Adrenal gland (tissue), 12 donors: ENCODE measurements around the gene TAS2R5. TPM values are rescaled to one million over a fixed set of nuclear protein-coding genes. Genes with fewer than 3 reads are reported as not detected.
"Not testable (repeated sequence)": the region's sequence is repeated elsewhere in the genome, so short reads cannot be mapped to it uniquely, and the experiment has no call there.

ENCODE experiments used
- DNase-seq, 7 donors: peaks; one replicate each; pipeline ENCODE4 v3.0.0-alpha.2; 2019 to 2020
- H3K27ac ChIP-seq, 5 donors: fragments of 200-600 bp; sonication (generic) in 4 of 5; 1 replicate in 3 of 5; 2 replicates in 2 of 5; pipeline versions ENCODE4 v1.5.1 to v1.8.0; 2016 to 2020; ENCODE audit warnings: mild to moderate bottlenecking in 1 of 5
- H3K27me3 ChIP-seq: fragments of 200-600 bp; 2 replicates; pipeline ENCODE4 v1.8.0; 2021
- H3K36me3 ChIP-seq, 2 donors: fragments of 200-600 bp; replicated peaks in 1 of 2; 1 replicate in 1 of 2; 2 replicates in 1 of 2; pipeline versions ENCODE4 v1.5.1 to v1.8.0; 2018 to 2022
- H3K4me1 ChIP-seq, 2 donors: fragments of 200-600 bp; replicated peaks in 1 of 2; 1 replicate in 1 of 2; 2 replicates in 1 of 2; pipeline versions ENCODE4 v1.5.1 to v1.8.0; 2018 to 2021
- H3K4me3 ChIP-seq, 4 donors: fragments of 200-600 bp; sonication (generic) in 3 of 4; one replicate each; pipeline ENCODE4 v1.5.1; 2016 to 2018
- H3K9me3 ChIP-seq, 3 donors: fragments of 200-600 bp; sonication (generic) in 1 of 3; replicated peaks in 1 of 3; 1 replicate in 2 of 3; 2 replicates in 1 of 3; pipeline versions ENCODE4 v1.5.1 to v1.8.0; 2016 to 2021
- POLR2A ChIP-seq, 2 donors: fragments of 450-650 bp; IDR thresholded peaks; one replicate each; pipeline ENCODE4 v1.6.1; 2017; ENCODE audit warnings: antibody characterized with exemption in 2 of 2, mild to moderate bottlenecking in 2 of 2, moderate library complexity in 1 of 2
- WGBS, 4 donors: extraction: QIAGEN DNeasy Blood & Tissue Kit in 2 of 4; methylation state at CpG; one replicate each; pipeline versions ENCODE4 v1.1.5 to v1.1.7; 2013 to 2017; 5-methylcytosine and 5-hydroxymethylcytosine counted together
- intact Hi-C, 2 donors: fragments of 100-400 bp; cut with DNase I; formaldehyde crosslinking; loops; one replicate each; pipeline versions ENCODE4 v1.14.1 to v1.15.0; 2022 to 2023
- polyA plus RNA-seq, 3 donors: library from polyadenylated mRNA; stranded (reverse); fragments of 200-250 nt in 2 of 3; fragments of 350-450 nt in 1 of 3; fragmentation: Illumina TruSeq in 1 of 3; extraction: RNeasy Lipid Tissue Mini Kit (QIAGEN cat#74804) in 1 of 3; gene quantifications; one replicate each; pipeline ENCODE4 v1.2.3, GENCODE V29; 2013 to 2014
- total RNA-seq, 9 donors: library from RNA; depleted of rRNA in 4 of 9; stranded (reverse); fragments of >200 nt in 4 of 9; fragments of 120-200 nt in 1 of 9; fragmentation: NEBNext Ultra II Directional in 1 of 9; extraction: Animal tissue kit (Norgen Biotek cat#: 25700) in 1 of 9; gene quantifications; one replicate each; pipeline versions ENCODE4 v1.1.0 to v1.2.4, GENCODE V29; 2013 to 2023
- TF ChIP-seq, protein P1 (sequence below), 6 experiments: fragments of 450-650 bp in 4 of 6; fragments of 200-600 bp in 2 of 6; sonication (generic) in 1 of 6; IDR thresholded peaks; 1 replicate in 5 of 6; 2 replicates in 1 of 6; pipeline versions ENCODE4 v1.5.1 to v1.8.0; 2016 to 2021; ENCODE audit warnings: antibody characterized with exemption in 6 of 6, mild to moderate bottlenecking in 2 of 6, moderate library complexity in 1 of 6
- donor health status: healthy with polysubstance abuse.
- donor health status: Bipolar disorder and iron deficiency.
- donor health status: DM: yes; HTN: yes; CAD: no.
- donor health status: DM: no; HTN: no; CAD: no.
- donor health status: DM: no; HTN: no; CAD: no.
- donor health status: DM: yes; HTN: yes; CAD: no.

The TAS2R5 gene
- total and polyA plus RNA-seq, 12 donors = 0.31 to 4.5 (median 0.56) TPM; not detected in 2

DNA sequence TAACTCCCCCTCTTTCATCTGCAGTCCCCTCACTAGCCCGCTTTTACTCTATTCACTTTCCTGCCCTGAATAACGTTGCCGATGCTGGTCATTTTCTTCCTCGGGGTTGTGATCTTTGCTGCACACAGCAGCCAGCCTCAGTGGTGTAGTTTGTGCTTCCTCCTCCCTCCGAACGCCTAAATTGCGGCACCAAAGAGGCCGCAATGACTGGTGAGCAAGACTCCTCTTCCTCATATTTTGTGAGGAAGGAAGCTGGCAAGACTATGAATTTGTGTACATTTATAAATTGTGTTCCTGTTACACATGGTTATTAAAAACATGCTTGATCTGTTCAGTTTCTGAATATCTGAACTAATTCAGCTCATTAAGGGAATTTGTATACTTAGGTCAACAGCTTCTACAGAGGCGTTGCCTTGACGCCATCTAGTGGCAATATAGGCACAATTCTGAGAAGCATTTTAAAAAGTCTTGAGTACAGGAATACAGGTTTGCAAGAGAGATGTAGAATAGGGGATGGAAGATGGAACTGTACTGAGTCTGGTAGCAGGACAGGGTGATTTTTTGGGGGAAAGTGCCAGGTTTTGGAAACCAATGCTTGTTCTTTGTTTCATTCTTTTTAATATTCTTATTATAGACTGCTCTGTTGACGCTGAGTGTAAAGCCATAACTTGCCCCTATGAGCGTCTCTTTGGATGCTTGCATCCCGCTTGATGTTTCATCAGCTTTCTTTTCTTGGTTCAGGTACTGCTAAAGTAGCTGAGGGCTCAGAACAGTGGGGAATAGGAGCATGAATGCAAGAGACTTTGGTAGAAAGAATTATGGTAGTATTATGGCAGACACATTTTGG is 4.1 kb upstream of the TAS2R5 start:
- Histone ChIP-seq H3K36me3 (no peaks in the 10 kb centered on the region), H3K27me3 (no peaks in the 10 kb centered on the region), H3K9me3 (no peaks in the 10 kb centered on the region), H3K4me3 (no peak overlapping the region), H3K27ac (no peak overlapping the region), H3K4me1 (no peaks in the 10 kb centered on the region)
- TF ChIP-seq POLR2A (IDR thresholded peaks at IDR 0.05) = no peak
- TF ChIP-seq, protein P1, sequence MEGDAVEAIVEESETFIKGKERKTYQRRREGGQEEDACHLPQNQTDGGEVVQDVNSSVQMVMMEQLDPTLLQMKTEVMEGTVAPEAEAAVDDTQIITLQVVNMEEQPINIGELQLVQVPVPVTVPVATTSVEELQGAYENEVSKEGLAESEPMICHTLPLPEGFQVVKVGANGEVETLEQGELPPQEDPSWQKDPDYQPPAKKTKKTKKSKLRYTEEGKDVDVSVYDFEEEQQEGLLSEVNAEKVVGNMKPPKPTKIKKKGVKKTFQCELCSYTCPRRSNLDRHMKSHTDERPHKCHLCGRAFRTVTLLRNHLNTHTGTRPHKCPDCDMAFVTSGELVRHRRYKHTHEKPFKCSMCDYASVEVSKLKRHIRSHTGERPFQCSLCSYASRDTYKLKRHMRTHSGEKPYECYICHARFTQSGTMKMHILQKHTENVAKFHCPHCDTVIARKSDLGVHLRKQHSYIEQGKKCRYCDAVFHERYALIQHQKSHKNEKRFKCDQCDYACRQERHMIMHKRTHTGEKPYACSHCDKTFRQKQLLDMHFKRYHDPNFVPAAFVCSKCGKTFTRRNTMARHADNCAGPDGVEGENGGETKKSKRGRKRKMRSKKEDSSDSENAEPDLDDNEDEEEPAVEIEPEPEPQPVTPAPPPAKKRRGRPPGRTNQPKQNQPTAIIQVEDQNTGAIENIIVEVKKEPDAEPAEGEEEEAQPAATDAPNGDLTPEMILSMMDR (IDR thresholded peaks at IDR 0.05) = peak; percentile 35 to 73 (median 66)
- intact Hi-C loops = no loop called here
- 63 to 69% (median 66%) methylated on average over 13 of the region's 13 CpGs for WGBS, 4 donors
- peak; percentile 18 to 57 (median 30) for DNase-seq

DNA sequence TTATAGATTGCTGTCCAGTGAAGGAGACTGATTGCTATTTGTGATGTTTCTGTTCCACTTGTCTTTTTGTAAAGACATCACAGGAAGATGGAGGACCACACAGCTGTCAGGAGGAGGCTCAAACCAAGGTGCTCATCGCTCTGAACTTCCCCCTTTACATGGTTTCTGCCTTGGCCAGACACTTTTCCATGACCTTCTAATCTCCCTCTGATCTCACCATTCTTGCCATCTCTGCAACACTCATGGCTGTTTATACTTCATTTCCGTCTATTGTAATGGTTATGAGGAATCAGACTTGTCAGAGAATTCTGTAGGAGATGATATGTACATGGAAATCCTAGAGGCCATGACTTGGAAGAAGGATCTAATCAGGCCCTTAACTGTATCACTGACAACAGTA is 1.7 kb upstream of the TAS2R5 start:
- no peaks in the 10 kb centered on the region for H3K9me3 ChIP-seq
- no peak overlapping the region for H3K27ac ChIP-seq
- H3K4me1 ChIP-seq = no peaks in the 10 kb centered on the region
- no peaks in the 10 kb centered on the region for H3K27me3 ChIP-seq
- DNase-seq = no peak
- no peak for TF ChIP-seq POLR2A (IDR thresholded peaks at IDR 0.05)
- TF ChIP-seq, protein P1 (IDR thresholded peaks at IDR 0.05) = no peak
- 73 to 86% (median 76%) methylated on average over 2 of the region's 2 CpGs for WGBS, 4 donors
- intact Hi-C loops = no loop called here
- H3K4me3 ChIP-seq = no peak overlapping the region
- H3K36me3 ChIP-seq = no peaks in the 10 kb centered on the region

DNA sequence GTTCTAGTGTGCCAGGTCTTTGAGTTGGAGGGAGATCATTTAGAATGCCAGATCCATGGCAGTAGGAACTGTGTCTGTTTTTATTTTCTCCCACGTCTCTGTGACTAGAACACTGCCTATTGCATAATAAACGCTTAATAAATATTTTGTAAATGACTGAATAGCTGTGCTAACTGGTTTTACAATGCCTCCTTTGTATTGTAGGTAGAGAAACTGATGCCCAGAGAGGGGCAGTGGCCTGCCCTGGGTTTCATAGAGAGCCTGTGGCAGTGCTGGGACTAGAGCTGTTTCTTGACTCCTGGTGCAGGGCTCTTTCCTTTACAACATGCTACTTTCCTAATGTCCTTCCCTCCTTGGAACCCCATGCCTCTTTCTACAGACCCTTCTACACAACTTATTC is 2.5 kb downstream of the TAS2R5 start:
- H3K27ac ChIP-seq = no peak overlapping the region
- H3K36me3 ChIP-seq = no peaks in the 10 kb centered on the region
- TF ChIP-seq, protein P1 (IDR thresholded peaks at IDR 0.05) = no peak
- no peak for TF ChIP-seq POLR2A (IDR thresholded peaks at IDR 0.05)
- intact Hi-C loops = no loop called here
- no peak for DNase-seq
- H3K4me3 ChIP-seq = no peak overlapping the region
- no peaks in the 10 kb centered on the region for H3K9me3 ChIP-seq
- H3K4me1 ChIP-seq = no peaks in the 10 kb centered on the region
- 87 to 94% (median 88%) methylated on average over 2 of the region's 2 CpGs for WGBS, 4 donors
- H3K27me3 ChIP-seq = no peaks in the 10 kb centered on the region

DNA sequence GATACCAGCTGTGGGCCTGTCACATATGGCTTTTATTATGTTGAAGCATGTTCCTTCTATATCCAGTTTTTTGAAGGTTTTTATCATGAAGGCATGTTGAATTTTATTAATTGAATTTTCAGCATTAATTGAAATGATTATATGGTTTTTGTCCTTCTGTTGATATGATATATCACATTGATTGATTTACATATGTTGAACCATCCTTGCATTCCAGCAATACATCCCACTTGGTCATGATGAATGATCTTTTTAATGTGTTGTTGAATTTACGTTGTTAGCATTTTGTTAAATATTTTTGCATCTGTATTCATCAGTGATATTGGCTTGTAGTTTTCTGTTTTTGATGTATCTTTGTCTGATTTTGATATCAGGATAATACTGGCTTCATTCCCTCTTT is 30.1 kb downstream of the TAS2R5 start:
- TF ChIP-seq, protein P1 (IDR thresholded peaks at IDR 0.05) = no peak
- TF ChIP-seq POLR2A (IDR thresholded peaks at IDR 0.05) = no peak
- 81 to 89% (median 87%) methylated on average over 1 of the region's 1 CpG for WGBS, 4 donors
- Histone ChIP-seq H3K9me3 (peaks cover 0 to 38% (median 15%) of the 10 kb centered on the region in 3 donors), H3K27me3 (no peaks in the 10 kb centered on the region), H3K27ac (no peak overlapping the region), H3K4me3 (no peak overlapping the region), H3K36me3 (no peaks in the 10 kb centered on the region), H3K4me1 (no peaks in the 10 kb centered on the region)
- DNase-seq = no peak
- intact Hi-C loops = no loop called here

DNA sequence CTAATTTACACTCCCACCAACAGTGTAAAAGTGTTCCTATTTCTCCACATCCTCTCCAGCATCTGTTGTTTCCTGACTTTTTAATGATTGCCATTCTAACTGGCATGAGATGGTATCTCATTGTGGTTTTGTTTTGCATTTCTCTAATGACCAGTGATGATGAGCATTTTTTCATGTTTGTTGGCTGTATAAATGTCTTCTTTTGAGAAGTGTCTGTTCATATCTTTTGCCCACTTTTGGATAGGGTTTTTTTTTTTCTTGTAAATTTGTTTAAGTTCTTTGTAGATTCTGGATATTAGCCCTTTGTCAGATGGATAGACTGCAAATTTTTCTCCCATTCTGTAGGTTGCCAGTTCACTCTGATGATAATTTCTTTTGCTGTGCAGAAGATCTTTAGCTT is 32.4 kb downstream of the TAS2R5 start:
- H3K4me3 ChIP-seq, H3K36me3 ChIP-seq, H3K27ac ChIP-seq, DNase-seq, intact Hi-C loops, H3K4me1 ChIP-seq, H3K27me3 ChIP-seq: not testable (repeated sequence)
- H3K9me3 ChIP-seq = peaks cover 0 to 38% (median 15%) of the 10 kb centered on the region in 3 donors
